Globus pallidus (tissue), 1 donor: Measurements from ENCODE around the gene RAB36.

ENCODE experiments used
- DNase-seq: peaks from one replicate; pipeline ENCODE4 v3.0.0-alpha.2; 2015; ENCODE audit warnings: low spot score

Gene RAB36

DNA sequence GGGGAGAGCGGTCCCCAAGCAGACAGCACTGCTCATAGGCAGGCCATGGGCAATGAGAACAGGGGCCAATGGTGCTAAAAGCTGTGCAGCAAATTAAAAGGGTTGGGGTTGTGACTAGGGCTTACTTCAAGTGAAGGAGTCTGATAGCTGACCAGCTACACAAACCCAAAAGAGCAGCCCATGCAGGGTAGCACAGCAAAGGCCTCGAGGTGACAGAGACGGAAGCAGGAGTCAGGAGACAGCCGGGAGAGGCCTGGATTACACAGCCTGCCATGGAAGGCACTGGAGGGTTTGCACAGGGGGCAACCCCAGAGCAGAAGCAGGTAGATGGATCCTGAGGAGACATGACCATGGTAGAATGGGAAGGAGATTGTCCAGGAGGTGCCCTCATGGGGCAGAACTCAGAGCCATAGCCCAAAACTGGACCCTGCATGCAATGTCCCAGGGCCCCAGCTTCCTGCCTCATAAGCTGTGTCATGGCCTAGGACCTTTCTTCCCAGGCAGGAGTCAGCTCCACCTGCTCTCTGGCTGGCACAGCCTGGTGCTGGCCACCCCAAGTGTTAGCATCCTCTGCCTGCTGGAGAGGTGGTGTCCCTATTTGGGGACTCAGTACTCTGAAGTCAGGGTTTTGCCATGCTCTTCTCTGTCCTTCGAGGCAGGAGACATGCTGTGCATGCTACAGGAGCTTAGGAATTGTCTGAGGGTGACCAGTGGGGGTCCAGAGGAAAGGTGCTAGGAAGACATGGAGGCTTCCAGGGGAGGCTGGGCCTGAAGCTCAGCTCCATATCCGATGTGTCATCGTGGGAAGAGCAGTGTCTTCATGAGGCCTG is 36.8 kb upstream of the RAB36 start:
- no peak for DNase-seq

DNA sequence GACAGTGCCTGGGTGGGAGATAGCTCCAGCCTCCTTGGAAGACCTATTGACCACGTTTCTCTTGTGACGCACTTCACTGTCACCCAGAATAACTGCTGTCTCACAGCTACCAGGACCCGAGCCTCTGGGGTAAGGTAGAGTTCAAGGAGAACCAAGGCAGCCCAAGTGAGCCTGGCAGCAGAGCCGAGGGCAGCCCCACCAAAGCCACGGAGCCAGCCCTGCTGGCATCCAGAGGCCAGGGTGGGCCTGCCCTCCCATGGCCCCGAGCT is 36.3 kb upstream of the RAB36 start:
- no peak for DNase-seq

DNA sequence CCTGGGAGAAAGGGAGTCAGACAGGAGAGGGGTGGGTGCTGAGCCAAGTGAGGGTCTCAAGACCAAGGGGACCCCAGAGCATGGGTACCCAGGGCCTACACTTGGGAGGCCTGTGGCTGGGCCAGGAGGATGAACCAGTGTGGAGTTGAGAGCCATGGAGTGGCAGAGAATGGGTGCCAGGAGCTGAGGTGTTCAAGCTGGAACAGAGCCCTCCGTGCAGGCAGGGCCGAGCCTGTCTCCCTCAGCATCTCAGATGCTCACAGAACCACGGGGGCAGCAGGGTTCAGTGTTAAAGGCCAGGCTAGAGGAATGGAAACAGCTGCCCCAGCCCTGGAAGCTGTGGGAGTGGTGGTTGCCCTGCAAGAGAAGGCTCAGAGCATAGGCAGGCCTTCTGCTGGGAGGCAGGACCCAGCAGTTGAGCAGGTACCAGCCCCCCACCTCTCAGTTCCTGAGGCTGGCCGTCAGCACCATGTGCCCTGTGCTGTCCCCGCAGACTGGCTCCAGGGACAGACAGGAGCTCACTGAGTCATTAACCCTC is 35.8 kb upstream of the RAB36 start:
- no peak for DNase-seq

DNA sequence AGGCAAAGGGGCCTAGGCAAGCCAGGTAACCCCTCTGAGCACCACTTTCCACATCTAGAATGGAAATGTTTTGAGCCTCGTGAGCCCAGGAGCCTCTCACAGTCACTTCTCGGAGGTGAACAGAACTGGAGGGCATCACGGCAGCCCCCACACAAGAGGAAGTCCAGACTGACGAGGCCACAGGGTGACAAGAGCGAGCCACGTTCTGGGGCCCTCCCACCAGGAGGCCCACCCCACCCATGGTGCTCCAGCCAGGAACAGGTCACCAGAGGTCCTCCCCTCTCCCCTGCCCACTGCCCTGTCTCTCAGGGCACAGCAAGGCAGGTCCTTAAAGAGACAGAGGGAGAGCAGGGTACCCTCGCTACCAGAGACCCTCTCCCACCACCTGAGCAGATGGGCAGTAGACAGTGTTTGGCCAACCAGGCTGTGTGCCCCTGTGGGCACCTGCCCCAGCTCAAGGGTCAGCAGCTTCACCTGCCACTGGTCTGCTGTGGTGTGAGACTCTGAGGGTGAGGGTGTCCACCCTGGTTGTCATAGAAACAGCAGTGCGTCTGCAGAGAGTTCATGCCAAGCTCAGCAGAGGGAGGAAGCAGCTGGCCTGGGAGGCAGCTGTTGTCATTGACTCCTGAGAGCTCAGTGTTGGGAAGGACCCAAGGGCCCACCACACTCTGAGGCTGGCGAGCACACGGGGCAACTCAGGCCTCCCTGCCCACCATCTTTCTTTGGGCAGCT is 34.9 kb upstream of the RAB36 start:
- DNase-seq = no peak

DNA sequence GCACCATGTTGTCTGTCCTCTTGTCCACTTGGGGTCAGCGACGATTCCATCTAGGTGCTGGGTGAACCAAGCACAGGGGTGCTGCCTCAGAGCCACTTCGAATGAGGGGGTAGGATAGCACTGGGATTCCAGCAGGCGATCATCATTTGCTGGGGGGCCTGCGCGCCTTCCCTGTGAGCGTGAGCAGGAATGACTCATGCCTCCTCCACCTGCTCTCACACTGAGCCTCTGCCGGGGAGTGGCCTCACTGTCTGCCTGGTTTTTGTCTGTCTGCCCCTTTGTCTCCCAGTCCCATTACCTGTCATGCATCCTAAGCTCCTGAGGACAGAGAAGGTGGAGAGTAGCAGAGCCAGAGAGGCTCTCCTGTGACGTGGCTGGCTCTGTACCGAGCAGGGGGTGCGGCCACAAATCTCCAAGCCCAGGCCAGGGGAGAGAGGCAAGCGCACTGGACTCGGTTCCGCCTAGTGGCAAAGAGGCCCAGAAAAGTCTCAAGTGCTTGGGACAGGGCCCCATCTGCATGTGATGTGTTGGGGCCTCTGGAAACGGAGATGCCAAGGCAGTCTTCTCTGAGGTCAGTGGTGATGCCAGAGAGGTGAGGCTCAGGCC is 34.3 kb upstream of the RAB36 start:
- DNase-seq = no peak

DNA sequence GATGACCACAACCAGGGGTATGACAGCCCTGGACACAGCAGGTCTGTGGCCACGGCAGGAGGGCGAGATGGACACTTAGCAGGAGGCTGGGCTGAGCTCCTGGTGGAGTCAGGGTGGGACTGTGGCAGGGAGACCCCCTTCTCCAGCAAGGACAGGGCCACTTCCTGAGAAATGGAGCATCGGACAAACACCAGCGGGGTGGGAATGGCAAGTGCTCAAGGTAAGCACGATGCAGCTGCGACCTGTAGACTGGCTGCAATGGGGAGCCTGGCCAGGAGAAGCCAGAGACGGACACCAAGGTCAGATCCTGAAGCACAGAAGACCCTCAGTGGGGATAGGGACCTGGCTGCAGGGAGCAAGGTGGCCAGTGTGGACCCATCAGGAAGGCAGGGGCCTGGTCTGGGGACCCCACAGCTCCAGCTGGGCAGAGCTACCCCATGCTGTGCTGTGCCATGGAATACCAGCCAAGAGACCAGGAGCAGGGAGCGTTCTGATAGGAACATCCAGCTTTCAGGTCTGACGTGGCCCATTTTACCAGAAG is 32.7 kb upstream of the RAB36 start:
- DNase-seq = no peak

DNA sequence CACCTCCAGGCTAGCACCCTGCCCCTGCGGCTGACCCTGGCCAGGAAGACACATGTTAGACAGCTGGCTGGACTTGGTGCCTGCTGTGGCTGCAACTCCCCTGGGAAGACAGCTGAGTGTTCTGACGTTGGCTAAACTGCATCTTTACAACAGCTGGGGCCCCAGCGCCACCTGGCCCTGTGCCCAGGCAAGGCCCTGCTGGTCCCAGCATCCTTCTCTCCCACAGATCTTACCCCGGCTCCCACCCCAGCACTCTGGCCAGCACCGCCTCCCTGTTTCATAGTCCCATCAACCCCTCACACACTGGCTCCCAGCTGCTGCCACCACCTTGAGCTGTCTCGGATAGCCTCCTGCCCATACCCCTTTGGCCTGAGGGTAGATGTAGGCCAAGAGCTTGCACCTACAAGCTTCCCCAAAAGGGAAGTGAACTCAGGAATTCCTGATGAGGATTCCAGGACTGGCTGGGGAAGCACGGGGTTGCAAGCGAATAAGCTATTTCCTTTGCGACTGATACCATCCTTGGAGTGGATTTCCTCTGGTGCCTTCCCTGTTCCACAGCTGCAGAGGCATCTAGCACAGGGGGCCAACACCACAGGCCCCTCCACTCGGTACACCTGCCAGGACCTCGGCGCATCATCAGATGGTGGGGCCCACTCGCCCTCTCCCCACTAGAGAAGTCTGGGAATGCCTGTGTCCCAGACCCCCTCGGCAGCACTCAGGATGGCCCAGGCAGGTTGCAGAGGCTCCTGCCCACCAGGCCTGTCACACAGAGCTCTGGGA is 32.0 kb upstream of the RAB36 start:
- peak; percentile 91 for DNase-seq

DNA sequence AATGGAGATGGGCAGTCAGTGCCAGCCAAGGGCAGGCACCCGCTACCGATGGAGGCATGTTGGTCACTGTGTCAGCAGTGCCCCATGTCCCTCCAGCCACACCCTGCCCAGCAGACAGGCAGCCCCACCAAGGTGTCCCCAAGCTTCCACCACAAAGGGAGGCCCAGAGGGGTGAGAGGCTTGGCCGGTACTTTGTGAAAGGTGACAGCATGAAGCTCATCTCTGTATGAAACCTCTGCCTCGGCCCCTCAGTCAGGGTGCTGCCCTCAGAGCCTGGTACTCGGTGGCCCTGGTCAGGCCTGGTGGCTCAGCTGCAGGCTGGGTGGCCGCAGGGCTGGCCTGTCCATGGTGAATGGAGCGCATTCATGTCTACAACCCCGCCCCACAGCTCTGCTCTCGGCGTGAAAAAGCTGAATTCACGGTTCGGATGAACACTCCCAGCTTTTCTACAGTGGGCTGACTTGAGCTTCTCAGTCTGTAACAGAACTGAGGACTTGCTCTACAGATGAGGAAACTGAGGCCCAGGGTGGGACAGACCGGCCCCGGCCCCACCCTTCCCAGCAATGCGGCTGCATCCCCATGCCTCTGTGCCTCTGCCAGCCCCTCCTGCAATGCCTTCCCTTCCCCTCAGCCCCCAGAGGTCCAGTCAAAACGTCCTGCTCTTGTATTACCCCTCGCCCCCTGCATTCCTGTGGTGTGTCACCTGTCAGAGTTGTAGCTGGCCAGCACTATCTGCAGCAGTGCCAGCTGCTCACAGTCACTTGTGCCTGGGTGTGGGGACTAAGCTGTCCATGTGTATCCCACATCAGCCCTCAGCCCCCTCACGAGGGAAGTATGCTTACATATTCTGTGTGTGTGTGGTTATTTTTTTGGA is 31.2 kb upstream of the RAB36 start:
- peak; percentile 97 for DNase-seq

DNA sequence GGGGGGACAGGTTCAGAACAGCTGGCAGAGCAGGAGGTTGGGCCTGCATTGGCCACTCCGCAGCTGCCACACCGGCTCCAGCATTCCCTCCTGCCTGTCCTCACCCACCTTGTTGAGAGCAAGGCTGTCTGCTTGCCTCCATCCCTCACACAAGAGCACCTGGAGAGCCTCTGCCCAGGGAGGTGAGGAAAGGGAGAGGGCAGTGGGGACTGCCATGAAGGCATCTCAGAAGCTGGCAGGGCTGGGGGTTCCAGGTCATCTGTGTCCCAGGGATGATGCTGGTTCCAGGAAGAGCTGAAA is 30.6 kb upstream of the RAB36 start:
- DNase-seq = no peak

DNA sequence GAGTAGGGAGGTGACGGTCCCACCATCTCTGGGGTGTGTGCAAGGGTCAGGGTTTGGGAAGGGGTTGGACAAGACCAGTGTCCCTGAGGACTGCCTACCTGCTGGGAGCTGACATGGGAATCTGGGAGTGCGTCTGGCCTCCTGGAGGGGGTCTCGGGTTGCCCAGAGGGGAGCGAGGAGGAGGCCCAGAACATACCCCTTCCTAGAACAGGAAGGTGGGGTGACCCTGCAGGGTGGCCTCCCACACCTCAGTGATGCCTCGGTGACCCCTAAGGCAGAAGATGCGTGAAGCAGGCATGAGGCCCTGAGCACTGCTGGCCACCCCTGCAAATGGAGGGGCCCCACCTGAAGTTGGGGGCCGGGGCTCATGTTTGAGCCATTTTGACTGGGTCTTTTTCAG is 29.9 kb upstream of the RAB36 start:
- no peak for DNase-seq

DNA sequence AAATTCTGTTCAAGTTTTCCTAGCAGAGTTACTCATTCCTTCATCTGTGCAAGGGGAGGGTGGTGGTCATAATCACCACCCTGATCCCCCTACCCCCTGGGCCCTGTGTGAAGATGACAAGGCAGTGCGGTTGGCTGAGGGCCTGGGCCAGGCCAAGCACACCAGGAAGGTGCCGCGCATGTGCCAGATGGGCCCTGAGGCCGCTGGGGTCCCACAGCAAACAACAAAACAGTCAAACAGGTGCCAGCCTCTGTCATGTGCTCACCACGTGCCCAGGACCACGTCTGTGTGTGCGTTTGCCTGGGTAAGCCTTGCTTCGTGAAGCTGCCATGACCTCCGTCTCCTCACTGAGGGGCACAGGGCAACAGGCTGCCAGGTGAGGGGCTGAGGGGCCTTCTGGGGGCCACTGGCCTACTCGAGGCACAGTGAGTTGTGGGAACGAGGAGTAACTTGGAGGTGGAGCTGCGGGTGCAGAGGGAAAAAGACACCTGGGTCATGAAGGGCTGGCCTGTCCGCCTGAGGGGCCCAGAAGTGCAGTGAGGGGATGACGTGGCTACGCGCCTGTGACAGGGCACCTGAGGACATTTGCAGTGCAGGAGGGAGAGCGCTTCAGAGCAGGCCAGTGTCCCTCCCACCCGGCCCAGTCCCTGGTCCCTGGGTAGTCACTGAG is 29.3 kb upstream of the RAB36 start:
- DNase-seq = no peak

DNA sequence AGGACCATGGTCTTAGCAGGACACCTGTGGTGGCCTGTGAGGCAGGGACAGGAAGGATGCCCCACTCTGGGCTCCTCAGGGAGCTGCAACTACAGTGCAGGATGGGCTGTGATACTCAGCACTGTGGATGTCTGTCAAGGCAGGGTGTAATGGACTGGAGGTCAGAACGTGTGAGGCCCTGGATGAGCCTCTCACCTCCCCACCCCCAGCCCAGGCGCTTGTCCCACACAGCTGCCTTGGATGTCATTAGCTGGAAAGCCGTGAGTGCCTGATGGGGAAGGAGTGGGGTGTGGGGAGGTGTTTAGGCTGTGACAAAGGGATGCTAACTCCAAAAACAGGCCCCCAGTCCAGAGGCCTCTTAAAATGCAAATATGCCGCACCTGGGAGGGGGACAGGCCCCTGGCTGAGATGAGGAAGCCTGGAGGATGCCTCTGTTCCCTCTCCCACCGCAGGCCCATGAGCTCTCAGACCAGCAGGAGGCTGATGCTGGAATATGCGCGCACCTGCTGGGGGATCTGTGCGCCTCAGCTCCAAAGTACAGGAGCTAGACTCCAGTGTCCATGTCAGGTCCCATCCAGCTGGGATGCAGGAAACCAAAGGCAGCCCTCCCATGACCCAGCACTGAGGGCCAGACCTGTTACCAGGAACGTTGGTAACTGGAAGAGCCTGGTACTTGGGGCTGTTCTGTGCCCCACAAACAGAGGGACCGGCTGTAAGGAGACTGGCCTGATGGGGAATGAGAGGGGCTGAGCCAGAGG is 28.6 kb upstream of the RAB36 start:
- no peak for DNase-seq

DNA sequence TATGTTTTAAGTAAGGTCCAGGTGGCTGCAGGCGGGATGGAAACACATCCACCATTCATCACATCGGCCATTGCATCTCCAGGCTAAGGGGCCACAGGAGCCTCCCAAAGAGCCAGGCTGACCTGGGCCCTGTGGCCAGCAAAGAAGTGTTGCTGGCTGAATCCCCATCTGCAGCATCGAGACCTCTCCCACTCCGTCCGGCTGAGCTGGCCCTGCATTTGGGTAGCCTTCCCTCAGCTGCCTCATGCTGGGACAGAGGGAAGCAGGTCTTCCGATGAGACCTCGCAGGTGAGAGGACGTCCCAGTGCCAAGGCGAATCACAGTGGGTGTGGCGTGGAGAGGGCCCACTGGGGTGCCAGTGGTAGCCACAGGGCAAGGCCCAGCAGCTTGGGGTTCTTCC is 28.0 kb upstream of the RAB36 start:
- DNase-seq = no peak

DNA sequence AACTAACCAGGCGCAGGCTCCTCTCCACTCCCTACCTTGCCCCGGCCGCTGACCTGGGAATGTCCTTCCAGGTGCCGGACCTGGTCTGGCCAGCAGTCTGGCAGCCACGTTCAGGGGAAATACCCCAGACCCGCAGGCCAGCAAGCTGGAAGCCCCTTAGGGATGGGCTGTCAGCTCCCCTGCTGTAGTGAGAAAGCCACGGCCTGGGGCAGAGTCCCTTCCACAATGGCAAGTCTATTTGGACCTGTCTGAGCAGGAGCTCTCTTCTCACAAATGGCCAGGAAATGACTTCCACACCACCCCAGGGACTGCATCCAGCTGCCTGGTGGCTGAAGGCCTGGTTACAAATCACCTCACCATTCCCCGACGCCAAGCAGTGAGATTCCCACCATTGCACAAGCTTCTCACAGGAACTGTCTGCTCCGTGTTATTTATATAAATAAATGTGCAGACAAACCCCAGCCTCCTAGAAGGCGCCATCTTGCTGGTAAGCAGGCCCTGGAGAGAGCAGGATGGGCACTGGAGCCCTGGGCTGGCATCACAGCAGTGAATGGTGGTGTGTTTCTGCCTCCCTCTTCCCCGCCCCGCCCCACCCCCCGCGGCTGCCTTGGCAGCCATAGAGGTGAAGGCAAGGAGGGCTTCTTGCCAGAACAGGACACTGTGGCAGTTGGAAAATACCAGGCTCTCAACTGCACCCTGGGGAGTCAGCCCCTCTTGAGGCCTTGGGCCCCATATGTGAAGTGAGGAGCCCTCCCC is 27.2 kb upstream of the RAB36 start:
- DNase-seq = no peak

DNA sequence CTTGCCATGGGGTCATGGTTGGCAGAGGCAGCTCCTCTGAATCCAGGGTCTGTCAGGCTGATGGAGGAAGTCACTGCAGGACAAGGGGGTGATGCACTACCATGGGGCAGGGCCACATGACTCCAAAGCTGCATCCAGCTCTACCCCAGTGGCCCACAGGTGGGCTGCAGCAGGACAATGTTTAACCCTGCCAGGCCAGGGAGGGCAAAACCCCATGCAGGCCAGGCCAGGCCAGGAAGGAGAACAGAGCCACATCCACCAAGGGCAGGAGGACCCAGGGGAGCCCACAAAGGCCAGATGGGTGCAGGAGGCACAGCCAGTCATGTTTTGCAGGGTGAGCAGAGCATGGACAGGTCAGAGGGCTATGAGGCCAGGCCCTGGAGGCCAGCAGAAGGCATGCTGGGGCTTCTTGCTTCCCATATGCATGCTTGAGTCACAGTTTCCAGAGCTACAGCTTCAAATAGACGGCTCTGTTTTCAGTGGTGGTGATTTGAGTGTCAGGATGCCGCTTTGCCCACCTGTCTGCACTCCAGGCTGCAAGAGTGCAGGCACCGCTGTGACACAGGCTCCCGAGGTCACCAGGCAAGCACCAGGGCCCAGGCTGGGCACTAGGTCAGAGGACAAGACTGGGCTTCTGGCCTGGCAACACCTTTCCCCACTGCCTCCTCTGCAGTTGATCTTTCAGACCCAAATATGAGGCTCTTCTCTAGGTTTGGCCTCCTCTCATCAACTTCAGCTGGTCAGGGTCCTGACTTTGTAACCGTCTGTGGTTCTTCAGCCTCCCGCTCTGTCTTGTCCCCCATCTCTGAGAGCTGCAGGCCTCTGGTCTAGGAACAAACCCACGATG is 26.4 kb upstream of the RAB36 start:
- DNase-seq = no peak

DNA sequence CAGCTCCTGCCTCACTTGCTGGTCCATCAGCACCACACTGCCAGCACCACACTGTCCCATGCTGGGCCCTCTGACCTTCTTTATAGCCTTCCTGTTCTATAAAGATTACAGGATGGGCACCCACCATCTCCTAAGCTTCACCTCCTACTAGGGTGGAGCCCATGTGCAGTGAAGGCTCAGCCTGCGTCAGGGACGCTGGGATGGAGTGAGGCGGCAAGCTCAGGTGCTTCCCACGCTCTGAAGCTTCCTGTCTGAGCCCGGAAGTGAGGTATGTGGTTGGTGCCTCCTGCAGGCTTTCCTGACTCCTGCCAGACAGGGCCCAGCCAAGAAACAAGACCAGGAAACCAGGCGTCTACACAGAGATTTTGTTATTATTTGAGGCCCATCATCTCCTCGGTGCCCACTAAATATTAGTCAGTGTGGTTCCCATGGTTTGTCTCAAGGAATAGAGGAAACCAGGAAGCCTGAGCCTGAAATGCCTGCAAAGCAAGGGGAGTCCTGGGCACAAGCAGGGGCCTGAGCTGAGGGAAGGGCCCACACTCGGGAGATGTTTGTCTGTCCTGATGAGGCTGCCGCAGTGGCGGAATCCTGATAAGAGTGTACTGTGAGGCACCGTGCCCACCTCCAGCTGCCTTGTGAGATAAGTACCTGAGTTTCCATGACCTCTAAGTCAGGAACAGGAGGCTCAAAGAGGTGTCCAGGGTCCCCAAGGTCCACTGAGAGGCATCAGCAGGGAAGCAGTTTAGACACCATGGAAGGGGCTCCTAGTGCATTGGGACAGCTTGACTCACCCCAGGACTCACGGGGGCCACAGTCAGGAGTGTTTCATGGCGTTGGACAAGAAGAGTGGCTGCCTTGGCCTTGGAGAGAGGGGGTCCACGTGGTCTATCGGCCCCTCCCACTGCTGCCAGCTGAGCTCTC is 25.5 kb upstream of the RAB36 start:
- no peak for DNase-seq

DNA sequence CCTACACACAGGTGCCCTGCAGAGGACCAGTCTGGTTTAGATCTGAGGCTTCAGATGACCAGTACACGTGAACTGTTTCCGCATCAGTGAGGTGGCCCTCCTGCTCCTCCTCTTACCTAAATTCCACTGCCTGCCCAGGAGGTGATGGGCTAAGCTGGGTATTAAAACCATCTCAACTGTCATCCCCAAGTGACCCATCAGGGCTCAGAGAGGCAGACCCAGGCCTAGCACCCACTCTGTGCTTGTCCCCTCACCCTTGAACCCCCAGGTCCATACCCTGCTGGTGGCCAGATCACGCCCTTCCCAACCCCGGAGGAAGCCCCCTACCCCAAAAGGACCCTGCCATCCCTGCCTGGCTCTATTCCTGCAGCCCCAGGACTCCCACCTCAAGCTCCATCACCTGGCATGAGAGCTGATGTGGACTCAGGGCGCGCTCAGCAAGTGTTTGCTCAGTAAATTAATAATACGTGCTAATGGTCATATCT is 24.8 kb upstream of the RAB36 start:
- DNase-seq = no peak
